ENCODE results near the gene TJP2.

Gene TJP2

DNA sequence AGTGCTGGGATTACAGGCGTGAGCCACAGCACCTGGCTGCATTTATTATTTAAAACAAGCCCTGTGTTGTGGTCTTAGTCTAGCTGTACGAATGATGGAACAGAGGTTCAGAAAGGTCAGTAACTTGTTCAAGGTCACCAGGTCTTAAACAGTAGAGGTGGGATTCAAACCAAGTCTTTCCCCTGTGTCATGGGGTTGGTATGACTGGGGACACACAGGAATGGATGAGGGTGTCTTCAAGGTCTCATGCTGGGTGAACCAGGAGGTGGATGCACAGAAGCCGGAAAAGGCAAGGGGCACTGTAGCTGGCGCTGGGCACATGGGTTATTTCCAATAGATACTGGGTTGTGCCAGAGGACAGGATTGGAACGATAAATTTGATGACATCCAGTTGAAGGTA, 32.2 kb upstream of the TJP2 start:
- no peak overlapping the region for H3K4me3 ChIP-seq (ENCODE audit: low read depth, low read length)
- no peak overlapping the region for H3K27ac ChIP-seq (ENCODE audit: low read depth, low read length)
- no peak overlapping the region for H3K9ac ChIP-seq (ENCODE audit: low read depth, low read length)
- peaks cover 19% of the 10 kb centered on the region for H3K36me3 ChIP-seq (ENCODE audit: control insufficient read depth, insufficient read depth, low read length)
- no peaks in the 10 kb centered on the region for H3K9me3 ChIP-seq (ENCODE audit: control insufficient read depth, insufficient read depth, low read length)
- H3K4me1 ChIP-seq (ENCODE audit: control insufficient read depth, insufficient read depth, low read length): no peaks in the 10 kb centered on the region
- no peaks in the 10 kb centered on the region for H3K27me3 ChIP-seq (ENCODE audit: control insufficient read depth, insufficient read depth, low read length)

DNA sequence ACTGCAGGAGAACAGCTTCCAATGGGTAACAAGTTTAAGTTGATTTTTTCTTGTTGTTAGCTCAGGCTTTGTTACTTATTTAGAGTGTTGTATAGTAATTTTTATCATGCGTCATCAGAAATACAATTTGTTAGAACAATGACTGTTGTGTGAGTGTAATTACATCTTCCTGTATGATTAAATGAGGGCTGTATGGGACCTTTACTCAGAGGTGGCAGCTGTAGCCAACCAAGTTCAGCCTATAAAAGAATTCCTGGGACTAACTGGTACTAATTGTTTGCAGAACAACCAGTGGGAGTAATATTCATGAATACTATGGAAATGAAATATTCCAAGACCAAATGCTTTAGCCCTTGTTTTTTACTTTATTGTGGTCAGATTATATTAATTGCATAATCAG, 30.8 kb upstream of the TJP2 start:
- H3K4me3 ChIP-seq (ENCODE audit: low read depth, low read length): no peak overlapping the region
- H3K36me3 ChIP-seq (ENCODE audit: control insufficient read depth, insufficient read depth, low read length): peaks cover 12% of the 10 kb centered on the region

DNA sequence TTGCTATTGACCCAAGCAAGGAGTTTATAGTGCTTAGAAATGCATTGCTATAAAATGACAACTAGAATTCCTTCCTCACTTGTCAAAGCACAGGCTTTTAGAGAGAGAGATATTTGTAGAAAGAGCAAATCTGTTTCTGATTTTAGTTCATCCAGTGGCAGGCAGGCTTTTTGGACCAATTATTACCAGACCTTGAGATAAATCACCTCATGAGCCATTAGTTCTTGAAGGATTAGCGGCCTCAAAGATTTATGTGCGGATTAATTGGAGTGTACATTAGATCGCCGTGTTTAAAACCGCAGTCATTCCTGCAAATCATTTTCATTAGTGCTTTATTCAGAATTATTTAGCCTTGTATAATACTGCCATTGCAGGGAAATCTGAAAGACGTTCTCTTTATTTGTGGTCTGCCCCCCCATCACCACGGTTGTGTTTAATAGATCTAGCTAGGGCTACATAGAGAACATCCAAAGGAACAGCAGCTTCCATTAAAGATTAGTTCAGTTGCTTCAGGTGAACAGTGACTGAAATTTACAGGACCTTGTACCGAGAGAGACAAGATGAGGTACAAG, 28.8 kb upstream of the TJP2 start:
- Histone ChIP-seq H3K4me3 (ENCODE audit: low read depth, low read length) (no peak overlapping the region), H3K36me3 (ENCODE audit: control insufficient read depth, insufficient read depth, low read length) (0 out of 2 replicates have a peak, but pooled peaks cover under 1% of the 10 kb centered on the region), H3K9ac (ENCODE audit: low read depth, low read length) (no peak overlapping the region), H3K27ac (ENCODE audit: low read depth, low read length) (no peak overlapping the region), H3K27me3 (ENCODE audit: control insufficient read depth, insufficient read depth, low read length) (no peaks in the 10 kb centered on the region), H3K9me3 (ENCODE audit: control insufficient read depth, insufficient read depth, low read length) (no peaks in the 10 kb centered on the region), H3K4me1 (ENCODE audit: control insufficient read depth, insufficient read depth, low read length) (peaks cover 3% of the 10 kb centered on the region; the same call in 1 of the 2 replicates)

More for the DNA sequence above, 30.8 kb upstream of the TJP2 start:
- Histone ChIP-seq H3K27ac (ENCODE audit: low read depth, low read length) (no peak overlapping the region), H3K4me1 (ENCODE audit: control insufficient read depth, insufficient read depth, low read length) (0 out of 2 replicates have a peak, but pooled peaks cover 3% of the 10 kb centered on the region), H3K9me3 (ENCODE audit: control insufficient read depth, insufficient read depth, low read length) (no peaks in the 10 kb centered on the region), H3K9ac (ENCODE audit: low read depth, low read length) (no peak overlapping the region), H3K27me3 (ENCODE audit: control insufficient read depth, insufficient read depth, low read length) (no peaks in the 10 kb centered on the region)

DNA sequence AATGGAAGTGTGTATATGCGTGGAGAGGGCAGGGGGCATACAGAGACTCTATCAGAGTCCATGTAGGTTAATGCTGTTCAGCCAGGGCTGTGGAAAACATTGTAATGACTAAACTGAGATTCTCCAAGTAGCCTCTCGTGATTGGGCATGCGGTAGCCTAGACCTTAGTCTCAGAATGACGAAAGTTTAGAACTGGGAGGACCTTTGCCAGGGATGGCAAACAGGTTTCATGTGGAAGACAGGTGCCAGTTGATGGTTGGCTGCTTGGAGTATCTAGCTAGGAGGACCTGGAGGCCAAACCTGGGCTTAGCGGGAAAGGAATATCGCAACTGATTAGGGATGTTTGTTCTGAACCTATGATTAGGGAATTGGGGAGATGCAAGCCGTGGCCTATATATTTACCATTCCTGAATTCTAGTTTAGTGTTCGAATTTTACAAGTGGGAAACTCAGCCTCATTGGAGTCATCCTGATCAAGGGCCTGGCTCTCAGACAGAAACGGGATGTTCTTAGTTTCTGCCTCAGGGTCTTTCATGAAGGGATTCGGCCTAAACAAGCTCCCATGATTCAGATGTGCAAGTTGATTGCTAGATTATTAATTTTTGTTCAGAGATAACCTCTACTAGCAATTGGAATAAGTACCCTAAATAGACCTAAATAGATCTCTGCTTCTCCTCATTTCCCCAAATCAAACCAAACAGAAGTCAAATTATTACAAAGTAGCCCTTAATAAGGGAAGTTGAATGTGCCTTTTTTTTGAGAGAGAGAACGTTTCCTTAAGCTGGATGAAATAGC, 26.8 kb upstream of the TJP2 start:
- H3K4me3 ChIP-seq (ENCODE audit: low read depth, low read length): no peak overlapping the region
- no peak overlapping the region for H3K9ac ChIP-seq (ENCODE audit: low read depth, low read length)
- no peak overlapping the region for H3K27ac ChIP-seq (ENCODE audit: low read depth, low read length)

DNA sequence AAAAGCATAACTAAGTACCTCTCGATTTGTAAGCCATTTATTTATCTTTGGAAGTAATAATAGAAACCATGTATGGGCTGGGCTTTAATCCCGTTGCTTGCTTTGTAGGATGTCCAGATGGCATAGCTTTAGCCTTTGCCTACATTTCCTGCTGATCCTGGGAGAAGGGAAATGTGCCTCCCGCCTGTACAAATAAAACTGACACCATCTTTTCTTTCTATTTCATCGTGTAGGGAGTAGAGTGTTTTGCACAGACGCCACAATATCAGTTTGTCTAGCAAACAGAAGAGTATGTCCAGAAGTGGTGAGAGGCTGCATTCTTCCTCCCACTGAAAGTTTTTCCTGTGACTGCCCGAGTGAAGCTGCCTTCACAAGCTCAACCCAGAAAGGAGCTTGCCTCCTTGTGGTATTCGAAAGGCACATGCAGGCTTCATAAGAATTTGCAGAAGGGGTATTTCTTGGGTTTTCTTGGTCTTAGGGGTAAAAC, 24.7 kb upstream of the TJP2 start:
- H3K36me3 ChIP-seq (ENCODE audit: control insufficient read depth, insufficient read depth, low read length): peaks cover 19% of the 10 kb centered on the region
- peaks cover 6% of the 10 kb centered on the region; the same call in 1 of the 2 replicates for H3K4me1 ChIP-seq (ENCODE audit: control insufficient read depth, insufficient read depth, low read length)

More for the DNA sequence above, 26.8 kb upstream of the TJP2 start:
- H3K4me1 ChIP-seq (ENCODE audit: control insufficient read depth, insufficient read depth, low read length): peaks cover 3% of the 10 kb centered on the region; the same call in 1 of the 2 replicates
- H3K9me3 ChIP-seq (ENCODE audit: control insufficient read depth, insufficient read depth, low read length): no peaks in the 10 kb centered on the region
- H3K36me3 ChIP-seq (ENCODE audit: control insufficient read depth, insufficient read depth, low read length): peaks cover 10% of the 10 kb centered on the region
- no peaks in the 10 kb centered on the region for H3K27me3 ChIP-seq (ENCODE audit: control insufficient read depth, insufficient read depth, low read length)

DNA sequence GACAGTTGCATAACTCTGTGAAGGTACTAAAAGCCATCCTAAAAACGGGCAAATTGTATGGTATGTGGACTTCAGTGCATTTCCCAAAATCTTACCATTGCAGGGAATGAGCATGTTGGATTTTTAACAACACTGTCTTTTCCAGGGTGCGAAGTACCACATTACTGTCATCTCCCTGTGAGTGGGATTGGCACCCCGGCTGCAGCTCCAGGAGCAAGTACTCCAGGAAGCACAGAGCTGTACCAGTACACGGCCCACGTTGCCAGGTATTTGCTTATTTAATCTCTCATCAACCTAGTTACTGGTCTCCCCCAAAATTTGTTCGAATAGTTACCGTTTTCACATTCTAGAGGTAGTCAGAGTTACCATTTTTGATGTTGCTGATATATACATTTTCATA, 22.6 kb upstream of the TJP2 start:
- H3K36me3 ChIP-seq (ENCODE audit: control insufficient read depth, insufficient read depth, low read length): peaks cover 19% of the 10 kb centered on the region
- no peaks in the 10 kb centered on the region for H3K27me3 ChIP-seq (ENCODE audit: control insufficient read depth, insufficient read depth, low read length)
- peaks cover 17% of the 10 kb centered on the region for H3K4me1 ChIP-seq (ENCODE audit: control insufficient read depth, insufficient read depth, low read length)
- H3K9ac ChIP-seq (ENCODE audit: low read depth, low read length): no peak overlapping the region
- no peak overlapping the region for H3K27ac ChIP-seq (ENCODE audit: low read depth, low read length)
- no peak overlapping the region for H3K4me3 ChIP-seq (ENCODE audit: low read depth, low read length)
- no peaks in the 10 kb centered on the region for H3K9me3 ChIP-seq (ENCODE audit: control insufficient read depth, insufficient read depth, low read length)

More for the DNA sequence above, 24.7 kb upstream of the TJP2 start:
- no peaks in the 10 kb centered on the region for H3K27me3 ChIP-seq (ENCODE audit: control insufficient read depth, insufficient read depth, low read length)
- H3K27ac ChIP-seq (ENCODE audit: low read depth, low read length): no peak overlapping the region
- H3K4me3 ChIP-seq (ENCODE audit: low read depth, low read length): no peak overlapping the region
- no peak overlapping the region for H3K9ac ChIP-seq (ENCODE audit: low read depth, low read length)
- no peaks in the 10 kb centered on the region for H3K9me3 ChIP-seq (ENCODE audit: control insufficient read depth, insufficient read depth, low read length)

DNA sequence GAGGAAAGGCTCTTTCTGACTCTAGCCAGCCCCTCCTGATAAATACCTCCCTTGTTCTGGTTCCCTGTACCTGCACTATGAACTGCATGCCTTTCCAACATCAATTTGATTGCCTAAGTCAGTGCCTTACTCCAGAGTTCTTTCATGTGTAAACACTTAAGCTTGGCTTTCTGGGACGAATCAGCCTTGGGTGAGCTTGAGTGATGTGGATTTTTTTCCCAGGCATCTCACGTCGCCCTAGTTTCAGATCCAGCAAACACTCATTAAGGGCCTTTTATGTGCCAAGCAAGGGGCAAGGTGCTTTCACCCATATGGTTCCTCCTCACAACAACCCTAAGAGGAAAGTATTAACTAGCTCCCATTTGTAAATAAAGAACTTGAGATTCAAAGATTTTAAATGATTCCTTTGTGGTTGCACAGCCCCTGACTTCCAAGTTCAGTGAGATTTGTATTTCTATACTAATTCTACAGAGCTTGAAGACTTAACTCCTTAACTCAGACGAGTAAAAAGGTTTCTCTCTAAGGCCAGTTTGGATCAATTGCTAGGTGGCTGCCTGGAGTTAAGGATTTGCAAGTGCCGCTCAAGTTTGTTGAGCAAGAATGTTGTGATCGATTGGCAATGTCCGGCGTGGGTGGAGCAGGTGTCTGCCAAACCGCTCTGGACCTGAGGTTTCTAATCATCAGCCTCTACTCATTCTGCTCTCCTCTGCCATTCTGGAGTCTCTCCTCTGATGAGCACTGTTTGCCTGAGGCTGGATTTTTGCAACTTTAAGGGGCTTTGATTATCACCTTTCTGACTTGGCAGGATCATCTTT, 20.2 kb upstream of the TJP2 start:
- Histone ChIP-seq H3K9me3 (ENCODE audit: control insufficient read depth, insufficient read depth, low read length) (no peaks in the 10 kb centered on the region), H3K36me3 (ENCODE audit: control insufficient read depth, insufficient read depth, low read length) (peaks cover 19% of the 10 kb centered on the region), H3K27me3 (ENCODE audit: control insufficient read depth, insufficient read depth, low read length) (no peaks in the 10 kb centered on the region), H3K4me1 (ENCODE audit: control insufficient read depth, insufficient read depth, low read length) (peaks cover 14% of the 10 kb centered on the region), H3K4me3 (ENCODE audit: low read depth, low read length) (no peak overlapping the region), H3K9ac (ENCODE audit: low read depth, low read length) (no peak overlapping the region), H3K27ac (ENCODE audit: low read depth, low read length) (no peak overlapping the region)

DNA sequence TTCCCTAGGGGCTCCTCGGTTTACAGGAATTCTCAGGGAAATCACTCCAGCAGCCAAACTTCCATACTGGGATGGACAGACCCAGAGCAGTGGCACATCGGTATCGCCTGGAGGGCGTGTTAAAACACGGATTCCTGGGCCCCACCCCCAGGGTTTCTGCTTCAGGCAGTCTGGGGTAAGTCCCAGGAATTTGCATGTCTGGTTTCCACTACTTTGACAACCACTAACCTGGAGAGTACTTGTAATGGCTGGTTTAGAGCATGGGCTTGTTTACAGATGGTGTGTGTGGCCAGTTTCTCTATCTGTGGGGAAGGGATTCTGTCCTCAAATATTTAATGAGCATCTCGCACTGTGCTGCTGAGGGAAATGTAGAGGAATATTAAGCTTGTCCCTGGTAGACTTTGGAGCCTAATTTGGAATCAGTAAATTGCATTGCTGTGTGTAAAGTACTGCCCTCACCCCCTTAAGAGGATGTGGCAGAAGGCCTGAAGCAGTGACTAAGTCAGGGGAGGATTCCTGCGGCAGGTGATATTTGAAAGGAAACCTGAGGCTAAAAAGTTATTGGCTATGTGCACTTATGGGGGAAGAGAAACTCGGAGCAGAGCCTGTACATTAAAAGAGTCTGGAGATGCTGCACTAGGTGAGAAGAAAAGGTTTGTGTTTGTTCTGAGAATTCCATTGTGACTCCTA, 18.6 kb upstream of the TJP2 start:
- H3K9me3 ChIP-seq (ENCODE audit: control insufficient read depth, insufficient read depth, low read length): no peaks in the 10 kb centered on the region
- no peak overlapping the region for H3K9ac ChIP-seq (ENCODE audit: low read depth, low read length)
- no peak overlapping the region for H3K4me3 ChIP-seq (ENCODE audit: low read depth, low read length)

DNA sequence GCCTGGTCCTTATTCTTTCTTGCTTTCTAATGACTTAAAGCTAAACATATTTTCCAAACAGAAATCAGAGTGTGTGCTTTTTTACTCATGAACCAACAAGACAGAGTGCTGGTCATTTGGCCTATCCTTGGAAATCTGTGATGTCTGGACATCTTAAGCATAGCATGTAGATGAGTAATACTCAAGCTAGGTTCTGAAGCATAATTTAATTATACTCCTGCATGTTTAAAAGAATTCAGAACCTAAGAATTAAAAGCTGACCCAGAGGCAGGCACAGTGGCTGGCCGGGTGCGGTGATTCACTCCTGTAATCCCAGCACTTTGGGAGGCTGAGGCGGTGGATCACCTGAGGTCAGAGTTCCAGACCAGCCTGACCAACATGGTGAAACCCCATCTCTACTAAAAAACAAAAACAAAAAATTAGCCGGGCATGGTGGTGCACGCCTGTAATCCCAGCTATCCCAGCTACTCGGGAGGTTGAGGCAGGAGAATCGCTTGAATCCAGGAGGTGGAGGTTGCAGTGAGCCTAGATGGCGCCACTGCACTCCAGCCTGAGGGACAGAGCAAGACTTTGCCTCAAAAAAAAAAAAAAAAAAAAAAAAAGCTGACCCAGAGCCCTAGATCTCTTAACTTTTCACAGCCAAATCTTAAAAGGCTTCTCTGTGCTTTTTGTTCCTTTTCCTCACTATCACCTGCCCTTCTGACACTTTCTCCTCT, 16.2 kb upstream of the TJP2 start:
- no peak overlapping the region for H3K27ac ChIP-seq (ENCODE audit: low read depth, low read length)
- H3K4me1 ChIP-seq (ENCODE audit: control insufficient read depth, insufficient read depth, low read length): peaks cover 14% of the 10 kb centered on the region
- no peak overlapping the region for H3K9ac ChIP-seq (ENCODE audit: low read depth, low read length)

More for the DNA sequence above, 18.6 kb upstream of the TJP2 start:
- peaks cover 22% of the 10 kb centered on the region for H3K36me3 ChIP-seq (ENCODE audit: control insufficient read depth, insufficient read depth, low read length)
- H3K4me1 ChIP-seq (ENCODE audit: control insufficient read depth, insufficient read depth, low read length): peaks cover 14% of the 10 kb centered on the region
- peak overlapping the region; percentile 7 for H3K27ac ChIP-seq (ENCODE audit: low read depth, low read length)
- no peaks in the 10 kb centered on the region for H3K27me3 ChIP-seq (ENCODE audit: control insufficient read depth, insufficient read depth, low read length)

DNA sequence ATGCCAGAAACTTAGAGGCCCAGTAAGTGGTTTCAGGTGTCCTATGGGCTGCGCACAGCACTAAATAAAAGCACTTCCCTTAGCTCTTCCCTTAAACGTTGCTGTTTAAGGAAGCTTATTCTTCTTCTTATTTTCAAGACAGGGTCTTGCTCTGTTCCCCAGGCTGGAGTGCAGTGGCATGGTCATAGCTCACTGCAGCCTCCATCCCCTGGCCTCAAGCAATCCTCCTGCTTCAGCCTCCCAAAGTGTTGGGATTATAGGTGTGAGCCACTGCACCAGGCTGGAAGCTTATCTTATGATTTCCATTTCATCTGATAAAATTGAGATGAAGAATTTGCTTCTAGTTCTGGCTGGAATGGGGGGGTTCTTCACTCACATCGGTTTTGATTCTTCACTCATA, 15.6 kb upstream of the TJP2 start:
- H3K9me3 ChIP-seq (ENCODE audit: control insufficient read depth, insufficient read depth, low read length): no peaks in the 10 kb centered on the region

More for the DNA sequence above, 16.2 kb upstream of the TJP2 start:
- Histone ChIP-seq H3K27me3 (ENCODE audit: control insufficient read depth, insufficient read depth, low read length) (no peaks in the 10 kb centered on the region), H3K4me3 (ENCODE audit: low read depth, low read length) (no peak overlapping the region), H3K36me3 (ENCODE audit: control insufficient read depth, insufficient read depth, low read length) (peaks cover 12% of the 10 kb centered on the region; the same call in 1 of the 2 replicates), H3K9me3 (ENCODE audit: control insufficient read depth, insufficient read depth, low read length) (no peaks in the 10 kb centered on the region)

More for the DNA sequence above, 15.6 kb upstream of the TJP2 start:
- H3K4me1 ChIP-seq (ENCODE audit: control insufficient read depth, insufficient read depth, low read length): peaks cover 15% of the 10 kb centered on the region
- no peak overlapping the region for H3K9ac ChIP-seq (ENCODE audit: low read depth, low read length)
- H3K27me3 ChIP-seq (ENCODE audit: control insufficient read depth, insufficient read depth, low read length): no peaks in the 10 kb centered on the region
- no peak overlapping the region for H3K27ac ChIP-seq (ENCODE audit: low read depth, low read length)
- H3K36me3 ChIP-seq (ENCODE audit: control insufficient read depth, insufficient read depth, low read length): peaks cover 12% of the 10 kb centered on the region; the same call in 1 of the 2 replicates
- no peak overlapping the region for H3K4me3 ChIP-seq (ENCODE audit: low read depth, low read length)

Measured in HUES48 (cell line).